ENCODE data around the gene GPR22. TPM values are rescaled to one million over a fixed set of nuclear protein-coding genes. Genes with fewer than 3 reads are reported as not detected.

The GPR22 gene
- total and polyA plus RNA-seq, 2 of the 4 experiments (the other 2 are of a cell fraction): not detected

DNA sequence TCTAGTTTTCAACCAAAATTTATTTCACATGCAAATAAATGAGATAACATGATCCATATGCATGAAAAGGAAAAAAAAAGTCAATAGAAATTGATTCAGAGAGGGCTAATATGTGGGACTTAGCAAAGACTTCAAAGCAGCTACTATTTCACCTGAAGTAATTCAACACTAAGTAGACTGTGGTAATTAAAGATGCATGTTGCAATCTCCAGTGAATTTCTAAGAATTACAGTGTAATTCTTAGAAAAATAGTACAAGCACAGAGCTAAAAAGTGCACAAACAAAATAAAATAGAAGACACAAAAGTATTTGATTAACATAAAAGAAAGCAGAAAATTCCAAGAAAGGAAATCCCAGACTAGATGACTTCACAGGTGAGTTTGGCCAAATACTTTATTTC lies 25.7 kb downstream of the GPR22 start:
- Histone ChIP-seq H3K4me3 (ENCODE audit: insufficient read depth, low read depth, low read length) (no peak overlapping the region), H3K36me3 (ENCODE audit: control insufficient read depth, insufficient read depth, low read length) (no peaks in the 10 kb centered on the region), H4K20me1 (ENCODE audit: insufficient read depth, low read length) (peaks cover 22% of the 10 kb centered on the region; the same call in 1 of the 2 replicates), H2AK5ac (ENCODE audit: low read depth, low read length) (no peak overlapping the region), H3K4me1 (ENCODE audit: control insufficient read depth, insufficient read depth, low read length) (no peaks in the 10 kb centered on the region), H3K18ac (ENCODE audit: low read depth, low read length) (no peak overlapping the region), H3K27ac (ENCODE audit: insufficient read depth, low read length) (no peak overlapping the region), H3K4ac (ENCODE audit: low read depth, low read length) (no peak overlapping the region), H2AK9ac (replicated peaks; ENCODE audit: low read depth, low read length, poor library complexity) (no peak overlapping the region), H2BK15ac (ENCODE audit: low read depth, low read length) (no peak overlapping the region), H3K56ac (ENCODE audit: extremely low read depth, insufficient read depth, low read length) (no peak overlapping the region), H4K5ac (ENCODE audit: low read depth, low read length) (no peak overlapping the region), H3K4me2 (ENCODE audit: low read depth, low read length) (no peak overlapping the region), H3K14ac (replicated peaks; ENCODE audit: low read depth, low read length) (no peak overlapping the region), H4K91ac (ENCODE audit: insufficient read depth, low read depth, low read length) (no peak overlapping the region), H3K23ac (ENCODE audit: low read depth, low read length) (no peak overlapping the region), H3K27me3 (ENCODE audit: control insufficient read depth, insufficient read depth, low read length) (no peaks in the 10 kb centered on the region), H3K79me1 (ENCODE audit: low read depth in 1 of 2, low read length in 2 of 2) (peaks cover 26 to 50% of the 10 kb centered on the region in 2 experiments), H2AFZ (replicated peaks; ENCODE audit: low read length, poor library complexity) (no peak overlapping the region), H4K8ac (ENCODE audit: low read depth in 2 of 2, low read length in 2 of 2) (no peak overlapping the region), H3K9me1 (ENCODE audit: insufficient read depth, low read length) (no peaks in the 10 kb centered on the region; the same call in 1 of the 2 replicates), H2BK5ac (ENCODE audit: low read depth, low read length, poor library complexity, severe bottlenecking) (no peak overlapping the region), H3K9ac (ENCODE audit: low read depth, low read length) (no peak overlapping the region), H2BK120ac (ENCODE audit: low read depth, low read length) (no peak overlapping the region), H2BK20ac (ENCODE audit: low read depth, low read length) (no peak overlapping the region), H3K9me3 (ENCODE audit: control insufficient read depth, insufficient read depth, low read length) (no peaks in the 10 kb centered on the region)
- BruUV-seq (replicated peaks): no TSS peak
- ATAC-seq (ENCODE audit: low read depth) (no peak), DNase-seq (no peak)
- no peak for TF ChIP-seq NFE2L2 (IDR thresholded peaks at IDR 0.05; ENCODE audit: low read depth, low read length)
- TF ChIP-seq, protein P1, sequence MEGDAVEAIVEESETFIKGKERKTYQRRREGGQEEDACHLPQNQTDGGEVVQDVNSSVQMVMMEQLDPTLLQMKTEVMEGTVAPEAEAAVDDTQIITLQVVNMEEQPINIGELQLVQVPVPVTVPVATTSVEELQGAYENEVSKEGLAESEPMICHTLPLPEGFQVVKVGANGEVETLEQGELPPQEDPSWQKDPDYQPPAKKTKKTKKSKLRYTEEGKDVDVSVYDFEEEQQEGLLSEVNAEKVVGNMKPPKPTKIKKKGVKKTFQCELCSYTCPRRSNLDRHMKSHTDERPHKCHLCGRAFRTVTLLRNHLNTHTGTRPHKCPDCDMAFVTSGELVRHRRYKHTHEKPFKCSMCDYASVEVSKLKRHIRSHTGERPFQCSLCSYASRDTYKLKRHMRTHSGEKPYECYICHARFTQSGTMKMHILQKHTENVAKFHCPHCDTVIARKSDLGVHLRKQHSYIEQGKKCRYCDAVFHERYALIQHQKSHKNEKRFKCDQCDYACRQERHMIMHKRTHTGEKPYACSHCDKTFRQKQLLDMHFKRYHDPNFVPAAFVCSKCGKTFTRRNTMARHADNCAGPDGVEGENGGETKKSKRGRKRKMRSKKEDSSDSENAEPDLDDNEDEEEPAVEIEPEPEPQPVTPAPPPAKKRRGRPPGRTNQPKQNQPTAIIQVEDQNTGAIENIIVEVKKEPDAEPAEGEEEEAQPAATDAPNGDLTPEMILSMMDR (conservative IDR thresholded peaks at IDR 0.05; ENCODE audit: low read depth, low read length): no peak
- no peak for TF ChIP-seq CEBPB (IDR thresholded peaks at IDR 0.05; ENCODE audit: low read depth, low read length)
- no peak for TF ChIP-seq BHLHE40 (IDR thresholded peaks at IDR 0.05; ENCODE audit: low read depth, low read length)
- no peak for TF ChIP-seq RAD21 (IDR thresholded peaks at IDR 0.05; ENCODE audit: low read length)
- TF ChIP-seq, protein P2, sequence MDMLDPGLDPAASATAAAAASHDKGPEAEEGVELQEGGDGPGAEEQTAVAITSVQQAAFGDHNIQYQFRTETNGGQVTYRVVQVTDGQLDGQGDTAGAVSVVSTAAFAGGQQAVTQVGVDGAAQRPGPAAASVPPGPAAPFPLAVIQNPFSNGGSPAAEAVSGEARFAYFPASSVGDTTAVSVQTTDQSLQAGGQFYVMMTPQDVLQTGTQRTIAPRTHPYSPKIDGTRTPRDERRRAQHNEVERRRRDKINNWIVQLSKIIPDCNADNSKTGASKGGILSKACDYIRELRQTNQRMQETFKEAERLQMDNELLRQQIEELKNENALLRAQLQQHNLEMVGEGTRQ (IDR thresholded peaks at IDR 0.05; ENCODE audit: low read depth, low read length): no peak
- TF ChIP-seq, protein P3, sequence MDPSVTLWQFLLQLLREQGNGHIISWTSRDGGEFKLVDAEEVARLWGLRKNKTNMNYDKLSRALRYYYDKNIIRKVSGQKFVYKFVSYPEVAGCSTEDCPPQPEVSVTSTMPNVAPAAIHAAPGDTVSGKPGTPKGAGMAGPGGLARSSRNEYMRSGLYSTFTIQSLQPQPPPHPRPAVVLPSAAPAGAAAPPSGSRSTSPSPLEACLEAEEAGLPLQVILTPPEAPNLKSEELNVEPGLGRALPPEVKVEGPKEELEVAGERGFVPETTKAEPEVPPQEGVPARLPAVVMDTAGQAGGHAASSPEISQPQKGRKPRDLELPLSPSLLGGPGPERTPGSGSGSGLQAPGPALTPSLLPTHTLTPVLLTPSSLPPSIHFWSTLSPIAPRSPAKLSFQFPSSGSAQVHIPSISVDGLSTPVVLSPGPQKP (IDR thresholded peaks at IDR 0.05; ENCODE audit: borderline replicate concordance, low read depth, low read length): no peak
- TF ChIP-seq CHD1 (IDR thresholded peaks at IDR 0.05; ENCODE audit: low read depth, low read length): no peak
- TF ChIP-seq MAFK (IDR thresholded peaks at IDR 0.05; ENCODE audit: low read depth, low read length): no peak
- no peak for TF ChIP-seq RCOR1 (IDR thresholded peaks at IDR 0.05; ENCODE audit: insufficient replicate concordance, low read length)
- TF ChIP-seq MAZ (IDR thresholded peaks at IDR 0.05; ENCODE audit: borderline replicate concordance, low read depth, low read length): no peak
- TF ChIP-seq SMC3 (IDR thresholded peaks at IDR 0.05; ENCODE audit: low read depth, low read length): no peak
- no peak for TF ChIP-seq FOS (IDR thresholded peaks at IDR 0.05; ENCODE audit: low read depth, low read length)
- no peak for TF ChIP-seq POLR2A (IDR thresholded peaks at IDR 0.05; ENCODE audit: low read depth, low read length)
- TF ChIP-seq RFX5 (IDR thresholded peaks at IDR 0.05; ENCODE audit: low read depth, low read length): no peak
- no peak for TF ChIP-seq MXI1 (IDR thresholded peaks at IDR 0.05; ENCODE audit: borderline replicate concordance, low read depth, low read length)
- CTCF ChIA-PET: no interaction called here
- intact Hi-C loops (cut with micrococcal nuclease): no loop called here
- in situ Hi-C loops (cut with MboI; ENCODE audit: low sequenced_read_pairs): no loop called here
- dilution Hi-C loops (cut with HindIII; ENCODE audit: low sequenced_read_pairs, unreplicated experiment): no loop called here
- POLR2A ChIA-PET (ENCODE audit: unreplicated experiment): interaction anchor here (0.6 kb wide), 1 partner anchor 163 kb away, joined by 4 read pairs; no protein-coding TSS in a partner anchor

All from IMR-90 (cell line).